WTC11 (cell line): ENCODE data around the gene KYNU. TPM values are rescaled to one million over a fixed set of nuclear protein-coding genes. Genes with fewer than 3 reads are reported as not detected.

ENCODE experiments used
- ATAC-seq: fragments of 200-7000 bp; cut with Tn5 transposase; 2 replicates; pipeline ENCODE4 v1.10.0; 2021; ENCODE audit warnings: mild to moderate bottlenecking, moderate library complexity
- CTCF ChIA-PET: fragments of 300-600 bp; sonication (Branson Sonifier 250); formaldehyde crosslinking; loops from one replicate; lab custom pipeline; 2021; ENCODE audit warnings: antibody characterized with exemption; lab: Charles Lee
- POLR2A ChIA-PET: fragments of 350-600 bp; sonication (Branson Sonifier 250); formaldehyde crosslinking; loops from one replicate; lab custom pipeline; 2021; ENCODE audit warnings: antibody characterized with exemption; lab: Charles Lee
- DNase-seq: peaks from one replicate; pipeline ENCODE4 v3.0.0; 2021; ENCODE audit warnings: low spot score
- H3K27ac Mint-ChIP-seq: 2 replicates; pipeline ENCODE4 v1.8.0; 2021; ENCODE audit warnings: mixed read lengths
- H3K27me3 Mint-ChIP-seq: 2 replicates; pipeline ENCODE4 v1.8.0; 2021; ENCODE audit warnings: low read depth, mild to moderate bottlenecking, moderate library complexity, mixed read lengths
- H3K36me3 Mint-ChIP-seq: 2 replicates; pipeline ENCODE4 v1.8.0; 2021; ENCODE audit warnings: mixed read lengths
- H3K4me1 Mint-ChIP-seq: 2 replicates; pipeline ENCODE4 v1.8.0; 2022; ENCODE audit warnings: mixed read lengths
- H3K4me3 Mint-ChIP-seq: 2 replicates; pipeline ENCODE4 v1.8.0; 2021; ENCODE audit warnings: mild to moderate bottlenecking, moderate library complexity, mixed read lengths
- H3K9me3 Mint-ChIP-seq: 2 replicates; pipeline ENCODE4 v1.8.0; 2021; ENCODE audit warnings: mixed read lengths
- ELF4 ChIP-seq: sonication (generic); formaldehyde crosslinking; IDR thresholded peaks from 2 replicates; pipeline ENCODE4 v1.8.1; 2022; ENCODE audit warnings: low read depth, mild to moderate bottlenecking, moderate library complexity, missing genetic modification reagents
- IRF1 ChIP-seq: sonication (generic); formaldehyde crosslinking; IDR thresholded peaks from 2 replicates; pipeline ENCODE4 v1.8.0; 2023; ENCODE audit warnings: missing genetic modification reagents
- IRF2 ChIP-seq: sonication (generic); formaldehyde crosslinking; IDR thresholded peaks from 2 replicates; pipeline ENCODE4 v1.8.0; 2022; ENCODE audit warnings: low read depth, missing genetic modification reagents, borderline replicate concordance
- MYBL2 ChIP-seq: sonication (generic); formaldehyde crosslinking; IDR thresholded peaks from 2 replicates; pipeline ENCODE4 v1.8.1; 2023; ENCODE audit warnings: mild to moderate bottlenecking, moderate library complexity, missing genetic modification reagents
- NFYB ChIP-seq: sonication (generic); formaldehyde crosslinking; conservative IDR thresholded peaks from 2 replicates; pipeline ENCODE4 v1.8.0; 2022; ENCODE audit warnings: low read depth, missing genetic modification reagents
- RELA ChIP-seq: sonication (generic); formaldehyde crosslinking; IDR thresholded peaks from 2 replicates; pipeline ENCODE4 v1.8.1; 2022; ENCODE audit warnings: missing genetic modification reagents, mild to moderate bottlenecking, borderline replicate concordance
- SMAD3 ChIP-seq: sonication (generic); formaldehyde crosslinking; IDR thresholded peaks from 2 replicates; pipeline ENCODE4 v1.8.0; 2022; ENCODE audit warnings: missing genetic modification reagents, mild to moderate bottlenecking, borderline replicate concordance
- SOX15 ChIP-seq: fragments of 250-450 bp; sonication (Bioruptor Pico); IDR thresholded peaks from 2 replicates; pipeline ENCODE4 v1.9.0; 2021; ENCODE audit warnings: mild to moderate bottlenecking
- TCF7 ChIP-seq: sonication (generic); formaldehyde crosslinking; IDR thresholded peaks from 2 replicates; pipeline ENCODE4 v1.8.0; 2022; ENCODE audit warnings: mild to moderate bottlenecking, low read depth, missing genetic modification reagents, moderate library complexity
- TEAD1 ChIP-seq: sonication (generic); formaldehyde crosslinking; IDR thresholded peaks from 2 replicates; pipeline ENCODE4 v1.8.0; 2022; ENCODE audit warnings: mild to moderate bottlenecking, missing genetic modification reagents
- ZNF219 ChIP-seq: sonication (generic); formaldehyde crosslinking; IDR thresholded peaks from 2 replicates; pipeline ENCODE4 v1.8.0; 2023; ENCODE audit warnings: missing genetic modification reagents, mild to moderate bottlenecking, borderline replicate concordance
- ZNF263 ChIP-seq: sonication (generic); formaldehyde crosslinking; IDR thresholded peaks from 2 replicates; pipeline ENCODE4 v1.8.1; 2022; ENCODE audit warnings: low read depth, mild to moderate bottlenecking, moderate library complexity, missing genetic modification reagents
- ZNF281 ChIP-seq: sonication (generic); formaldehyde crosslinking; IDR thresholded peaks from 2 replicates; pipeline ENCODE4 v1.8.0; 2023; ENCODE audit warnings: mild to moderate bottlenecking, missing genetic modification reagents
- ZNF423 ChIP-seq: fragments of 250-450 bp; sonication (Bioruptor Pico); IDR thresholded peaks from 2 replicates; pipeline ENCODE4 v2.1.2; 2022; ENCODE audit warnings: mild to moderate bottlenecking, moderate library complexity
- total RNA-seq: library from RNA; stranded (reverse); gene quantifications from 3 replicates; pipeline ENCODE4 v1.2.3, GENCODE V29; 2021
- TF ChIP-seq, protein P1 (sequence below): sonication (generic); formaldehyde crosslinking; IDR thresholded peaks from 2 replicates; pipeline ENCODE4 v1.8.1; 2023; ENCODE audit warnings: mild to moderate bottlenecking, moderate library complexity, missing genetic modification reagents
- TF ChIP-seq, protein P2 (sequence below): sonication (generic); formaldehyde crosslinking; IDR thresholded peaks from 2 replicates; pipeline ENCODE4 v1.8.0; 2022; ENCODE audit warnings: missing genetic modification reagents
- TF ChIP-seq, protein P3 (sequence below): fragments of 250-450 bp; sonication (Bioruptor Pico); IDR thresholded peaks from 2 replicates; pipeline ENCODE4 v1.9.0; 2021; ENCODE audit warnings: mild to moderate bottlenecking
- TF ChIP-seq, protein P4 (sequence below): fragments of 200-600 bp; IDR thresholded peaks from 2 replicates; pipeline ENCODE4 v1.8.0; 2022; ENCODE audit warnings: antibody characterized with exemption

The KYNU gene
- total RNA-seq, 1 experiment from 2014 or later = 0.85 TPM

DNA sequence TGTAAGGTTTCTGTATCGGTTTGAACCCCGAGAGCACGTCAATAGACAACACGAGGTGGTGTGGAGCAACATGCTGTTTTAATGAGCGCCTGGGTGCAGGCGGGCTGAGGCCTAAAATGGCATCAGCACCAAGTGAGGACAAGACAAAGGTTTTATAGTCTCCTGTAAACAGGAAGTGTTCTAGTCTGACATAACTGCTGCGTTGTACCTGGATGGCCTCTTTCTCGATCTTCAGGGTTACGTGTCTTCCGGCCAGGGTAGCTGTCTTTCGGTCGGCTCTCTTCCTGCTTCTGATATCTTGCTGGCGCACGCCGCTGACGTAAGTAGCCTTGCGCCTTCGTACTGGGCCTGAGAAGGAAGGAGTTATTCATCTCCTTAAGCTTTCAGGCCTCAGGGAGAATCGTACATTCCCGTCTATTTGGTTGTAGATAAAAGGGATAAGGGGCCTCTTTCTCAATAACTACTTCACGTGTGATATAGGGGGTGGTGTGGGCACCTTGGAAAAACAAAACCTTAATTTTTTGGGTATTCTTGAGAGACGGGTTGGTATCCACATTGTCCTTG lies 53.5 kb downstream of the KYNU start:
- ATAC-seq (no peak), DNase-seq (no peak)
- Mint-ChIP-seq H3K9me3 (peaks cover 11% of the 10 kb centered on the region), H3K36me3 (no peaks in the 10 kb centered on the region), H3K4me1 (peaks cover 5% of the 10 kb centered on the region), H3K27me3 (no peaks in the 10 kb centered on the region), H3K27ac (no peak overlapping the region), H3K4me3 (no peak overlapping the region)
- TF ChIP-seq TCF7 (no peak), NFYB (CRISPR knock-in tag) (no peak), RELA (CRISPR knock-in tag) (no peak), ZNF219 (CRISPR knock-in tag) (no peak), ELF4 (no peak), ZNF281 (no peak), MYBL2 (no peak), ZNF423 (no peak), TEAD1 (CRISPR knock-in tag) (no peak), IRF2 (no peak), IRF1 (CRISPR knock-in tag) (no peak), ZNF263 (CRISPR knock-in tag) (no peak), SOX15 (CRISPR knock-in tag) (no peak), SMAD3 (CRISPR knock-in tag) (no peak)
- TF ChIP-seq, protein P1, sequence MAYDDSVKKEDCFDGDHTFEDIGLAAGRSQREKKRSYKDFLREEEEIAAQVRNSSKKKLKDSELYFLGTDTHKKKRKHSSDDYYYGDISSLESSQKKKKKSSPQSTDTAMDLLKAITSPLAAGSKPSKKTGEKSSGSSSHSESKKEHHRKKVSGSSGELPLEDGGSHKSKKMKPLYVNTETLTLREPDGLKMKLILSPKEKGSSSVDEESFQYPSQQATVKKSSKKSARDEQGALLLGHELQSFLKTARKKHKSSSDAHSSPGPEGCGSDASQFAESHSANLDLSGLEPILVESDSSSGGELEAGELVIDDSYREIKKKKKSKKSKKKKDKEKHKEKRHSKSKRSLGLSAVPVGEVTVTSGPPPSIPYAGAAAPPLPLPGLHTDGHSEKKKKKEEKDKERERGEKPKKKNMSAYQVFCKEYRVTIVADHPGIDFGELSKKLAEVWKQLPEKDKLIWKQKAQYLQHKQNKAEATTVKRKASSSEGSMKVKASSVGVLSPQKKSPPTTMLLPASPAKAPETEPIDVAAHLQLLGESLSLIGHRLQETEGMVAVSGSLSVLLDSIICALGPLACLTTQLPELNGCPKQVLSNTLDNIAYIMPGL = no peak
- TF ChIP-seq, protein P2, sequence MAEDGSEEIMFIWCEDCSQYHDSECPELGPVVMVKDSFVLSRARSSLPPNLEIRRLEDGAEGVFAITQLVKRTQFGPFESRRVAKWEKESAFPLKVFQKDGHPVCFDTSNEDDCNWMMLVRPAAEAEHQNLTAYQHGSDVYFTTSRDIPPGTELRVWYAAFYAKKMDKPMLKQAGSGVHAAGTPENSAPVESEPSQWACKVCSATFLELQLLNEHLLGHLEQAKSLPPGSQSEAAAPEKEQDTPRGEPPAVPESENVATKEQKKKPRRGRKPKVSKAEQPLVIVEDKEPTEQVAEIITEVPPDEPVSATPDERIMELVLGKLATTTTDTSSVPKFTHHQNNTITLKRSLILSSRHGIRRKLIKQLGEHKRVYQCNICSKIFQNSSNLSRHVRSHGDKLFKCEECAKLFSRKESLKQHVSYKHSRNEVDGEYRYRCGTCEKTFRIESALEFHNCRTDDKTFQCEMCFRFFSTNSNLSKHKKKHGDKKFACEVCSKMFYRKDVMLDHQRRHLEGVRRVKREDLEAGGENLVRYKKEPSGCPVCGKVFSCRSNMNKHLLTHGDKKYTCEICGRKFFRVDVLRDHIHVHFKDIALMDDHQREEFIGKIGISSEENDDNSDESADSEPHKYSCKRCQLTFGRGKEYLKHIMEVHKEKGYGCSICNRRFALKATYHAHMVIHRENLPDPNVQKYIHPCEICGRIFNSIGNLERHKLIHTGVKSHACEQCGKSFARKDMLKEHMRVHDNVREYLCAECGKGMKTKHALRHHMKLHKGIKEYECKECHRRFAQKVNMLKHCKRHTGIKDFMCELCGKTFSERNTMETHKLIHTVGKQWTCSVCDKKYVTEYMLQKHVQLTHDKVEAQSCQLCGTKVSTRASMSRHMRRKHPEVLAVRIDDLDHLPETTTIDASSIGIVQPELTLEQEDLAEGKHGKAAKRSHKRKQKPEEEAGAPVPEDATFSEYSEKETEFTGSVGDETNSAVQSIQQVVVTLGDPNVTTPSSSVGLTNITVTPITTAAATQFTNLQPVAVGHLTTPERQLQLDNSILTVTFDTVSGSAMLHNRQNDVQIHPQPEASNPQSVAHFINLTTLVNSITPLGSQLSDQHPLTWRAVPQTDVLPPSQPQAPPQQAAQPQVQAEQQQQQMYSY = no peak
- TF ChIP-seq, protein P3, sequence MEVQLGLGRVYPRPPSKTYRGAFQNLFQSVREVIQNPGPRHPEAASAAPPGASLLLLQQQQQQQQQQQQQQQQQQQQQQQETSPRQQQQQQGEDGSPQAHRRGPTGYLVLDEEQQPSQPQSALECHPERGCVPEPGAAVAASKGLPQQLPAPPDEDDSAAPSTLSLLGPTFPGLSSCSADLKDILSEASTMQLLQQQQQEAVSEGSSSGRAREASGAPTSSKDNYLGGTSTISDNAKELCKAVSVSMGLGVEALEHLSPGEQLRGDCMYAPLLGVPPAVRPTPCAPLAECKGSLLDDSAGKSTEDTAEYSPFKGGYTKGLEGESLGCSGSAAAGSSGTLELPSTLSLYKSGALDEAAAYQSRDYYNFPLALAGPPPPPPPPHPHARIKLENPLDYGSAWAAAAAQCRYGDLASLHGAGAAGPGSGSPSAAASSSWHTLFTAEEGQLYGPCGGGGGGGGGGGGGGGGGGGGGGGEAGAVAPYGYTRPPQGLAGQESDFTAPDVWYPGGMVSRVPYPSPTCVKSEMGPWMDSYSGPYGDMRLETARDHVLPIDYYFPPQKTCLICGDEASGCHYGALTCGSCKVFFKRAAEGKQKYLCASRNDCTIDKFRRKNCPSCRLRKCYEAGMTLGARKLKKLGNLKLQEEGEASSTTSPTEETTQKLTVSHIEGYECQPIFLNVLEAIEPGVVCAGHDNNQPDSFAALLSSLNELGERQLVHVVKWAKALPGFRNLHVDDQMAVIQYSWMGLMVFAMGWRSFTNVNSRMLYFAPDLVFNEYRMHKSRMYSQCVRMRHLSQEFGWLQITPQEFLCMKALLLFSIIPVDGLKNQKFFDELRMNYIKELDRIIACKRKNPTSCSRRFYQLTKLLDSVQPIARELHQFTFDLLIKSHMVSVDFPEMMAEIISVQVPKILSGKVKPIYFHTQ = no peak
- TF ChIP-seq, protein P4, sequence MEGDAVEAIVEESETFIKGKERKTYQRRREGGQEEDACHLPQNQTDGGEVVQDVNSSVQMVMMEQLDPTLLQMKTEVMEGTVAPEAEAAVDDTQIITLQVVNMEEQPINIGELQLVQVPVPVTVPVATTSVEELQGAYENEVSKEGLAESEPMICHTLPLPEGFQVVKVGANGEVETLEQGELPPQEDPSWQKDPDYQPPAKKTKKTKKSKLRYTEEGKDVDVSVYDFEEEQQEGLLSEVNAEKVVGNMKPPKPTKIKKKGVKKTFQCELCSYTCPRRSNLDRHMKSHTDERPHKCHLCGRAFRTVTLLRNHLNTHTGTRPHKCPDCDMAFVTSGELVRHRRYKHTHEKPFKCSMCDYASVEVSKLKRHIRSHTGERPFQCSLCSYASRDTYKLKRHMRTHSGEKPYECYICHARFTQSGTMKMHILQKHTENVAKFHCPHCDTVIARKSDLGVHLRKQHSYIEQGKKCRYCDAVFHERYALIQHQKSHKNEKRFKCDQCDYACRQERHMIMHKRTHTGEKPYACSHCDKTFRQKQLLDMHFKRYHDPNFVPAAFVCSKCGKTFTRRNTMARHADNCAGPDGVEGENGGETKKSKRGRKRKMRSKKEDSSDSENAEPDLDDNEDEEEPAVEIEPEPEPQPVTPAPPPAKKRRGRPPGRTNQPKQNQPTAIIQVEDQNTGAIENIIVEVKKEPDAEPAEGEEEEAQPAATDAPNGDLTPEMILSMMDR = no peak
- POLR2A ChIA-PET = no interaction called here
- CTCF ChIA-PET = no interaction called here
